Duodenal mucosa (tissue), 2 donors: Measurements from ENCODE around the gene NOL3.
"Not testable (repeated sequence)": the region's sequence is repeated elsewhere in the genome, so short reads cannot be mapped to it uniquely, and the experiment has no call there.

Experiments
- H3K27ac ChIP-seq: one replicate; pipeline ENCODE4 v1.7.0; 2013; ENCODE audit warnings: low read depth, low read length
- H3K27me3 ChIP-seq, 2 donors: one replicate each; pipeline ENCODE4 v1.7.0; 2013; ENCODE audit warnings: low read length in 2 of 2, control low read depth in 1 of 2; ENCODE audit not compliant: insufficient read depth in 2 of 2, control insufficient read depth in 1 of 2
- H3K36me3 ChIP-seq, 2 donors: one replicate each; pipeline ENCODE4 v1.7.0; 2013; ENCODE audit warnings: low read length in 2 of 2, control low read depth in 1 of 2; ENCODE audit not compliant: insufficient read depth in 2 of 2, control insufficient read depth in 1 of 2
- H3K4me1 ChIP-seq, 2 donors: one replicate each; pipeline ENCODE4 v1.7.0; 2013; ENCODE audit warnings: low read length in 2 of 2, control low read depth in 1 of 2; ENCODE audit not compliant: insufficient read depth in 2 of 2, control insufficient read depth in 1 of 2
- H3K4me3 ChIP-seq, 2 donors: one replicate each; pipeline ENCODE4 v1.7.0; 2013; ENCODE audit warnings: low read length in 2 of 2, low read depth in 1 of 2
- H3K9ac ChIP-seq, 2 donors: one replicate each; pipeline ENCODE4 v1.7.0; 2013; ENCODE audit warnings: low read length in 2 of 2, low read depth in 1 of 2
- H3K9me3 ChIP-seq, 2 donors: one replicate each; pipeline ENCODE4 v1.7.0; 2013; ENCODE audit warnings: low read length in 2 of 2, control low read depth in 1 of 2; ENCODE audit not compliant: control insufficient read depth in 1 of 2

The NOL3 gene

DNA sequence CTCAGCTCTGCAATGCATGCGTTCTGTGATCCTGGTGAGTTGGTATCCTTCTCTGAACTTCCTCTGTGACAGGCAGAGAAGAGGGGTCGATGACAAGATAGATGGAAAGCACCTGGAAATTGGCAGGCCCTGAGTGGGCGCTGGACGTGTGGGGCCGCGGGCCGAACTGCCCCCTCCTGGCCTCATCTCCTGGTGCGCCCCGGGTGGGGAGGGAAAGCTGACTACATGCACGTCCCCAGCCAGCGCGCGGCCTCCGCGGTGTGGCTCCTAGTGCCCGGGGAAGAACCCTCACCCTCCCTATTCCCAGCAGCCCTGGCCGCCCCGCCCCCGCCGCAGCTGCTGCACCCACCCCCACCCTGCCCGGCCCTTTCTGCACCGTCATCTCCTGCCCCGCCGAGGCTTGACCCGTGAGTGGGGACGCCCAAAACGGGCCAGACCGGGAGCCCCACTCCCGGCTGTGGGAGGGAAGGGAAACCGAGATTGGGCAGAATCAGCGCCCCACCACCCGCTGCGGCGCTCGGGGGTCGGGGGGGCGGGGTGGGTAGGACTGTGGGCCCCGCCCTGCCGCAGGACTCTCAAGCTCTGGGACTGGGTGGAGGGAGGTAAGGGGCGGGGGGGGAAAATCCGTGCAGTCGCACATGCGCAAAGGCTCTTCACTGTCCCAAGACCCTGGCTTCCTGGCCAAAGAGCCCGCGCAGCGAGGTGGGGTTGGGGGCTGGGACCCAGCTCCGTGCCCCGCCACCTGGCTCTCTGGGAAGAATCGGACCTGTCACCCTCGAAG, at the start of gene NOL3:
Gene NOL3 (plus strand): TSS at position 371 of the 781 bp plus-strand sequence.
- no peaks in the 10 kb centered on the region for H3K9me3 ChIP-seq
- peaks cover 25 to 34% of the 10 kb centered on the region in 2 donors for H3K4me1 ChIP-seq
- peak within 1 kb of the TSS; percentile 42 for H3K27ac ChIP-seq
- H3K4me3 ChIP-seq = peak within 1 kb of the TSS; percentile 65 to 71
- H3K9ac ChIP-seq = peak within 1 kb of the TSS; percentile 42 to 70
- H3K36me3 ChIP-seq = no peaks in the 10 kb centered on the region
- peaks cover 14 to 23% of the 10 kb centered on the region in 2 donors for H3K27me3 ChIP-seq

DNA sequence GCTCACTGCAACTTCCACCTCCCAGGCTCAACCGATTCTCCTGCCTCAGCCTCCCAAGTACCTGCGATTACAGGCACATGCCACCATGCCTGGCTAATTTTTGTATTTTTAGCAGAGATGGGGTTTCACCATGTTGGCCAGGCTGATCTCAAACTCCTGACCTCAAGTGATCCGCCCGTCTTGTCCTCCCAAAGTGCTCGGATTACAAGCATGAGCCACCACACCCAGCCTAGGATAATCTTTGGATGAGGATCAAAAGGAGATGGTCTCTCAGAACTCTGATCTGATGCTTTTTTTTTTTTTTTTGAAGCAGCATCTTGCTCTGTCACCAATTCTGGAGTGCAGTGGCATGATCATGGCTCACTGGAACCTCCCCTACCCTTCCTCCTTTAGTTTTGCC, 47.5 kb upstream of the NOL3 start:
- H3K9me3 ChIP-seq, H3K27me3 ChIP-seq, H3K4me1 ChIP-seq, H3K9ac ChIP-seq, H3K27ac ChIP-seq, H3K4me3 ChIP-seq: not testable (repeated sequence)
- H3K36me3 ChIP-seq = peaks cover 2 to 48% of the 10 kb centered on the region in 2 donors

DNA sequence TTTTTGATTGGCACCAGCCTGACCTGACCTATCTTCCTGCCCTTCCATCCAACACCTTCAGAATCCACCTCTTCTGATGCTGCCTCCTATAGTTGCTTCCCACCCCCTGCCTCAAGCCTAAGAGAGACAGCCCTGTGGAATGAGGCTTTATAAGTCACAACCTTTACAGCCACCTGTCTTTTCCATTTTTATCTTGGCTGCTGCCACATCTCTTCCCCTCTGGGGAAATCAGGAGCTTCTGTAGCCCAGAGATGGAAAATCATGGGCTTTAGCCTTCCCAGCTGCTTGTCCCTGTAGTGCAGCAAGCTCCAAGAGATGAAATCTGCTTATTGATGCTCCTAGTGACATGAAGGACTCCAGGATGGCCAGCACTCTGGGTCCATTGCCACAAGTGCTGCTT, 41.9 kb upstream of the NOL3 start:
- Histone ChIP-seq H3K27me3 (no peaks in the 10 kb centered on the region), H3K36me3 (peaks cover 17 to 57% of the 10 kb centered on the region in 2 donors), H3K9ac (no peak overlapping the region), H3K4me3 (no peak overlapping the region), H3K9me3 (no peaks in the 10 kb centered on the region), H3K4me1 (no peaks in the 10 kb centered on the region), H3K27ac (no peak overlapping the region)

DNA sequence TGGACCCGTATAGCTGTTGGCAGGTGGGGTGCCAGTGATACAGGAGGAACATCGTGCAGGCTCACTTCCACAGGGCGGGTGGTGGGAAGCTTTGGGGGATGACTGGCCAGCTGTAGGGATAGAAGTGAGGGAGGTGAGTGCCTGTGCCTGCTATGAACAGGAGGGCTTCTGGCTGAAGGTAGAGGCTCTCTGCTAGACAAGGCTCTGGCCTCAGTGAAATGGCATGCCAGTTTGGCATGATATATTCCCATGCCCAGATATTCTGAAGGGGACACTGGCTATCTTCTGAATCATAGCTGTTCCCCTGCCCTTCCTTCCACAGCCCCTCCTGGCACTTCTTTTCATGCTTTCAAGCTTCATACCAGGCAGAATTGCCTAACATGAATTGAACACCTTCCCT, 41.5 kb upstream of the NOL3 start:
- peaks cover 18 to 57% of the 10 kb centered on the region in 2 donors for H3K36me3 ChIP-seq
- no peaks in the 10 kb centered on the region for H3K27me3 ChIP-seq
- no peaks in the 10 kb centered on the region for H3K4me1 ChIP-seq
- no peaks in the 10 kb centered on the region for H3K9me3 ChIP-seq
- no peak overlapping the region for H3K9ac ChIP-seq
- H3K27ac ChIP-seq = no peak overlapping the region
- no peak overlapping the region for H3K4me3 ChIP-seq

DNA sequence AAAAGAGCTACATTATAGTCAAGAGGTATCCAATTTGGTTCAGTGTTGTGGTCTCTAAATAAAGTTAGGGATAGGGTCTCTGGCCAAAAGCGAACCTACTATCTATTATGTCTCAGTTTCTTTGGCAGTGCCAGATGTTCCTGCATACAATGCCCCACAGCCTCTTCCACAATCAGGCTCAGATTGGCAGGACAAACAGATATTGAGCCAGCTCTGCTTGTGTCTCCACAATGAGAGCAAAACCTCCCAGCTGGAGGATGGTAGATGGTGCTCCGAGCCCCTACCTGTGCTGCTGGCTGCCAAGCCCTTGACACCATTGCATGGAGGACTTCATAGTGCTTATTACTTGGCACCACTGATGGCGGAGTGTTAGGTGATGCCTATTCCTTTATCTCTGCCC, 40.9 kb upstream of the NOL3 start:
- no peak overlapping the region for H3K27ac ChIP-seq
- no peaks in the 10 kb centered on the region for H3K4me1 ChIP-seq
- H3K27me3 ChIP-seq = no peaks in the 10 kb centered on the region
- no peak overlapping the region for H3K4me3 ChIP-seq
- no peaks in the 10 kb centered on the region for H3K9me3 ChIP-seq
- no peak overlapping the region for H3K9ac ChIP-seq
- H3K36me3 ChIP-seq = peaks cover 24 to 62% of the 10 kb centered on the region in 2 donors

DNA sequence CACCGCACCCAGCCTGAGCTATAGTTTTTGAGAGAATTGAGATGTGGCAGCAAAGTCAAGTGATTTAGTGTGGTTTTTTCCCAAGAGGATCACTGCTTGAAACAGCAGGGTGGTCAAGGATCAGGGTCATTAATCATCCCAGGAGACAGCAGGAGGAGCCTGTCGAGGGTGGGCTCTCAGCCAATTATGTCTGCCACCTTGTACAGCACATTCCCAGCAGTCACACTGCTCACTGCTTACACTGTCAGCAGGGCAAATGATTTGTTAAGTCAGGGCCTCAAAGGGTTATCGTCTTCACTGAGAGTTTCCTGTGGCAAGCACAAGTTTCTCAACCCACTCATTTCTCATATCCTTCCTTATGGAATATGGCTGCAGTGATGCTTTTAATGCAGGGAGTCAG, 32.7 kb upstream of the NOL3 start:
- Histone ChIP-seq H3K9me3 (no peaks in the 10 kb centered on the region), H3K9ac (no peak overlapping the region), H3K4me3 (no peak overlapping the region), H3K36me3 (peaks cover 41 to 85% of the 10 kb centered on the region in 2 donors), H3K4me1 (no peaks in the 10 kb centered on the region), H3K27ac (no peak overlapping the region), H3K27me3 (no peaks in the 10 kb centered on the region)

DNA sequence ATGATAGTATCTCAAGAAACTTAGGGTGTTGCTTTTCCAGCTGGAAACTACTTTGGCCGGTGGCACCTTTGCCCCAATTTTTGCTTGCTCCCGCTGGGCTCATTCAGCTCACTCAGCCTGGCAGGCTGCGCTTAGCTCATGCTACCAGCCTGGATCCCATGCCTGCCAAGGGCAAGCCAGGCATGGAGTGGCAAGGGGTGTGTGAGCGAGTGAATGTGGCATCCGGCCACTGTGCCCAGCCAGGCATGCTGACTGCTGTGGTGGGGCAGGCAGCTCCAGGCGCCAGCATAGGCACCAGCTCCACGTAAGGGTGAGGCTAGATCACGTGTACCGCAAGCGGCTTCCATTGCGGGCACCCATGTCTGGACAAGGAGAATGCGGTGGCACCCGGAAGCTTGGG, 28.9 kb upstream of the NOL3 start:
- no peak overlapping the region for H3K9ac ChIP-seq
- H3K36me3 ChIP-seq = peaks cover 33 to 87% of the 10 kb centered on the region in 2 donors
- H3K9me3 ChIP-seq = no peaks in the 10 kb centered on the region
- no peak overlapping the region for H3K4me3 ChIP-seq
- H3K4me1 ChIP-seq = no peaks in the 10 kb centered on the region
- no peak overlapping the region for H3K27ac ChIP-seq
- H3K27me3 ChIP-seq = no peaks in the 10 kb centered on the region

DNA sequence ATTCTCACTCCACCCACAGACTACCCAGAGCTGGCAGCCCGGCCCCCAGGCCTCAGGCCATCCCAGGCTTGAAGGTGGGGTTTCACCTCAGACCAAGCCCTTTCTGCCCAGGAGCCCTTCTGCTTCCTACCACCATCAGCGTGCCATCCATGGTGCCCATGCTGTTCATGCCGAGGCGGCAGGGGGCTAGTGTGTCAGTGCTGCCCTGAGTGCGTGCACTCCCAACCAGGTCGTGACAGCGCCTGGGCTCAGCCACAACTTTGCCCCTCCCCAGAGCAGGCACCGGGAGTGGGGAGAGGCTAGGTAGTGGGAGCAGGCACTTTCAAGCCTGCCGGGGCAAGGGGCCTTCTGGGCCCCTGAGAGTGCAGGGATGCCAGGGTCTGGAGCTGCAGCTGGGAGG, 28.0 kb upstream of the NOL3 start:
- Histone ChIP-seq H3K27me3 (no peaks in the 10 kb centered on the region), H3K36me3 (peaks cover 34 to 93% of the 10 kb centered on the region in 2 donors), H3K9me3 (no peaks in the 10 kb centered on the region), H3K27ac (no peak overlapping the region), H3K4me3 (no peak overlapping the region), H3K4me1 (no peaks in the 10 kb centered on the region), H3K9ac (no peak overlapping the region)

DNA sequence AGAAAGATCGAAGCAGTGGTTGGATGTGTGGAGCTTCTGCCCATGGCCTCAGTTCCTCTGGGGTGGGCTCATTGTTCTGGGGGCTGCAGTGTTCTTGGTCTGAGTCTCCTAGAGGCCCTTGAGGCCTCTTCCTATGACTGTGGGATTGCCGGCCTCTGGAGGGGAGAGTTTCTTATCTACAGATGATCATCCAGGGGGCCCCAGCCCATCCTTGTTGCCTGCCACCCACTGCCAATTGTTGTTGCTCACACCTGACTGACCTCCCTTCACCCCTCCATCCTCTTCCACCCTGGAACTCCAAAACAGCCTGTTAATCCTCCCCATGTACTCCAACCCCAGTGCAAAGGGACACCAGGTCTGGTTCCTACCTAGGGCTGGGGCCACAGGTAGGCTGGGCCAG, 25.4 kb upstream of the NOL3 start:
- Histone ChIP-seq H3K9me3 (no peaks in the 10 kb centered on the region), H3K27me3 (no peaks in the 10 kb centered on the region), H3K27ac (no peak overlapping the region), H3K4me1 (no peaks in the 10 kb centered on the region), H3K36me3 (peaks cover 28 to 86% of the 10 kb centered on the region in 2 donors), H3K9ac (no peak overlapping the region), H3K4me3 (no peak overlapping the region)

DNA sequence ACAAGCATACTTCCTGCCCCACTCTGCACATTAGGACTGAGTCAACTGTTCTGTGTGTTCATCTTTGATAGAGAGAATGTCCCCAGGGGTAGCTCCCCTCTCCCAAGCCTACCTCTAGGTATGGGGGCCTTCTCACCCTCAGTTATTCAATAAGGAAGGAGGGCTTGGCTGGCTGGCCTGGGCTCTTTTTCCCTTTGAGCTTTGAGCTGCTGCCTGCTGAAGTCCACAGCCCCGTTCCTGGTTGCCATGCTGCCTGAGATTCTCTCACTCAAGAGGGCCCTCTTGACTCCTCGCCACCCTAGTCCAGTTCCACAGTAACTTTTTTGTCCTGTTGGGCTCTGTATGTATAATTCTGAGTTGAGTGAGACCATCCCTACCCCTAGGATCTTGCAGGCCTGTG, 24.6 kb upstream of the NOL3 start:
- peaks cover 20 to 78% of the 10 kb centered on the region in 2 donors for H3K36me3 ChIP-seq

More for the DNA sequence above, 24.6 kb upstream of the NOL3 start:
- H3K4me3 ChIP-seq = no peak overlapping the region
- H3K4me1 ChIP-seq = peaks cover 0 to 3% of the 10 kb centered on the region in 2 donors
- no peak overlapping the region for H3K9ac ChIP-seq
- H3K27ac ChIP-seq = no peak overlapping the region
- no peaks in the 10 kb centered on the region for H3K9me3 ChIP-seq
- no peaks in the 10 kb centered on the region for H3K27me3 ChIP-seq
